ENCODE data around the gene OSBPL3. TPM values are rescaled to one million over a fixed set of nuclear protein-coding genes. Genes with fewer than 3 reads are reported as not detected.

The OSBPL3 gene
- total RNA-seq, 1 experiment from 2014 or later = 45.1 TPM

DNA sequence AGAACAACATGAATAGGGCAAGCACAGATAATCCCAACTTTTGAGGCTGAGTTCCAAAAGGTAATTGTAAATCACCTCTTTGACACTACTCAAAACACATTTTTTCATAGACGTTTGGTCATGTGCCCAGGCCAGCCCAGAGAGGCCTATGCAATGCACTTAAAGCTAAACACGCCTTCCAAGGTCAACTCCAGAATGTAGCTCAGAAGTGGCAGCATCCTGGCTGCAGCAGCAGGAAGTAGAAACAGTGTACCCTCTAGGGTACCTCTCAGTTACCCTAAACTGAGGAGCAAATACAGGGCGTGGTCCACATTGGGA lies 58.7 kb downstream of the OSBPL3 start:
- H3K36me3 ChIP-seq (ENCODE audit: control insufficient read depth, insufficient read depth, low read length) = no peaks in the 10 kb centered on the region
- H3K4me3 Mint-ChIP-seq (ENCODE audit: unreplicated experiment) = no peak overlapping the region
- H3K27me3 ChIP-seq (replicated peaks; ENCODE audit: control insufficient read depth, insufficient read depth, low read length) = no peaks in the 10 kb centered on the region
- no peaks in the 10 kb centered on the region for H3K36me3 Mint-ChIP-seq (ENCODE audit: insufficient read depth, unreplicated experiment)
- intact Hi-C loops (cut with micrococcal nuclease; ENCODE audit: unreplicated experiment) = no loop called here
- H3K27ac Mint-ChIP-seq (ENCODE audit: unreplicated experiment) = no peak overlapping the region
- no TSS peak for BruUV-seq (replicated peaks)
- H3K4me1 ChIP-seq = peaks cover 5% of the 10 kb centered on the region; the same call in 1 of the 2 replicates
- no peak overlapping the region for H3K4me3 ChIP-seq (ENCODE audit: low read depth, low read length)
- H3K9me3 Mint-ChIP-seq (ENCODE audit: unreplicated experiment) = no peaks in the 10 kb centered on the region
- H3K27me3 Mint-ChIP-seq (ENCODE audit: insufficient read depth, unreplicated experiment) = no peaks in the 10 kb centered on the region
- TF ChIP-seq, protein P1, sequence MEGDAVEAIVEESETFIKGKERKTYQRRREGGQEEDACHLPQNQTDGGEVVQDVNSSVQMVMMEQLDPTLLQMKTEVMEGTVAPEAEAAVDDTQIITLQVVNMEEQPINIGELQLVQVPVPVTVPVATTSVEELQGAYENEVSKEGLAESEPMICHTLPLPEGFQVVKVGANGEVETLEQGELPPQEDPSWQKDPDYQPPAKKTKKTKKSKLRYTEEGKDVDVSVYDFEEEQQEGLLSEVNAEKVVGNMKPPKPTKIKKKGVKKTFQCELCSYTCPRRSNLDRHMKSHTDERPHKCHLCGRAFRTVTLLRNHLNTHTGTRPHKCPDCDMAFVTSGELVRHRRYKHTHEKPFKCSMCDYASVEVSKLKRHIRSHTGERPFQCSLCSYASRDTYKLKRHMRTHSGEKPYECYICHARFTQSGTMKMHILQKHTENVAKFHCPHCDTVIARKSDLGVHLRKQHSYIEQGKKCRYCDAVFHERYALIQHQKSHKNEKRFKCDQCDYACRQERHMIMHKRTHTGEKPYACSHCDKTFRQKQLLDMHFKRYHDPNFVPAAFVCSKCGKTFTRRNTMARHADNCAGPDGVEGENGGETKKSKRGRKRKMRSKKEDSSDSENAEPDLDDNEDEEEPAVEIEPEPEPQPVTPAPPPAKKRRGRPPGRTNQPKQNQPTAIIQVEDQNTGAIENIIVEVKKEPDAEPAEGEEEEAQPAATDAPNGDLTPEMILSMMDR (IDR thresholded peaks at IDR 0.05; ENCODE audit: insufficient read depth in 1 of 2, low read depth in 1 of 2, low read length in 1 of 2, severe bottlenecking in 1 of 2, unreplicated experiment in 1 of 2) = no peak
- CTCF ChIA-PET = interaction anchor here (1.4 kb wide), 1 partner anchor 109 kb away, joined by 4 read pairs; no protein-coding TSS in a partner anchor
- POLR2A ChIA-PET = no interaction called here
- H3K9me3 ChIP-seq = no peaks in the 10 kb centered on the region
- peaks cover 12% of the 10 kb centered on the region for H3K4me1 Mint-ChIP-seq (ENCODE audit: low read depth, unreplicated experiment)
- DNase-seq = no peak

GRCh38 chr7:24920451-24921361 lies 59.3 kb downstream of the OSBPL3 start:
- Mint-ChIP-seq H3K36me3 (ENCODE audit: insufficient read depth, unreplicated experiment) (no peaks in the 10 kb centered on the region), H3K4me1 (ENCODE audit: low read depth, unreplicated experiment) (peaks cover 14% of the 10 kb centered on the region), H3K9me3 (ENCODE audit: unreplicated experiment) (no peaks in the 10 kb centered on the region), H3K27ac (ENCODE audit: unreplicated experiment) (no peak overlapping the region), H3K27me3 (ENCODE audit: insufficient read depth, unreplicated experiment) (no peaks in the 10 kb centered on the region), H3K4me3 (ENCODE audit: unreplicated experiment) (no peak overlapping the region)
- ChIA-PET CTCF (interaction anchor here (1.4 kb wide), 1 partner anchor 109 kb away, joined by 4 read pairs; no protein-coding TSS in a partner anchor), POLR2A (no interaction called here)
- TF ChIP-seq, protein P1 (IDR thresholded peaks at IDR 0.05; ENCODE audit: insufficient read depth in 1 of 2, low read depth in 1 of 2, low read length in 1 of 2, severe bottlenecking in 1 of 2, unreplicated experiment in 1 of 2) = no peak
- no peaks in the 10 kb centered on the region for H3K36me3 ChIP-seq (ENCODE audit: control insufficient read depth, insufficient read depth, low read length)
- no TSS peak for BruUV-seq (replicated peaks)
- peaks cover 5% of the 10 kb centered on the region; the same call in 1 of the 2 replicates for H3K4me1 ChIP-seq
- intact Hi-C loops (cut with micrococcal nuclease; ENCODE audit: unreplicated experiment) = no loop called here
- H3K4me3 ChIP-seq (ENCODE audit: low read depth, low read length) = no peak overlapping the region
- no peaks in the 10 kb centered on the region for H3K9me3 ChIP-seq
- DNase-seq = no peak
- H3K27me3 ChIP-seq (replicated peaks; ENCODE audit: control insufficient read depth, insufficient read depth, low read length) = no peaks in the 10 kb centered on the region

DNA sequence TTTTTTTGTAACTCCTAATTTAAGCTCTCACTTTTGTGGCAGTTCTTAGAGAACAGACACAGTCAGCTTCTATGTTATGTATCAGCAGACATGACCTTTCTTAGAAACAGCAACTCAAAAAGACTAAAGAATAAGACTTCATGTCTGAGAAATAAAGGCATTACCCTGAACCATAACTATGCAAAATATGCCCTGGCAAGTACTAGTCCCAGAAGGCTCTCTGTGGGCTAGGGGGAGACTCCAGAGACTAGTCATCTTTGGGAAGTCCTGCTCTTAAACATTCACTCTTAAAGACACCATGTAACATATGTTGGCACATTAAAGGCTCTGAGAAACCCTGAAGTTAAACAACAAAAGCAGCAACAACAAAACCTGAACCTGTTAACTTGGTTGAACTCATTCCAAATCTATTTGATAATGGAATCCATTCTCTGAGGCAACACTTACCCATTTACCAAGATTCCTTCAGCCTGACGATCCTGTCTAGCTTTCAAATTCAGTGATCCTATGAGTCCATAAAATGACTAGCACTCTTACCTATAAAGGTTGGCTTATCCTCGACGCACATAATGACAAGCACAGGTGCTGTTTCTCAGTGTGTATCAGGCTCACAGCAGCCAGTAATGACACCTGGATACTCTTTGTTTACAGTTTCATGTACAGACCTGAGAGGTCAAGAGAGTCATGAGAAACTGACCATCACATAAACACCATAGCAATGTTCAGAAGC lies 62.3 kb downstream of the OSBPL3 start:
- H3K4me3 ChIP-seq (ENCODE audit: low read depth, low read length) = no peak overlapping the region
- no TSS peak for BruUV-seq (replicated peaks)
- H3K9me3 Mint-ChIP-seq (ENCODE audit: unreplicated experiment) = no peaks in the 10 kb centered on the region
- ChIA-PET POLR2A (no interaction called here), CTCF (no interaction called here)
- no peak overlapping the region for H3K27ac Mint-ChIP-seq (ENCODE audit: unreplicated experiment)
- H3K9me3 ChIP-seq = no peaks in the 10 kb centered on the region
- H3K4me1 Mint-ChIP-seq (ENCODE audit: low read depth, unreplicated experiment) = peaks cover 12% of the 10 kb centered on the region
- H3K27me3 ChIP-seq (replicated peaks; ENCODE audit: control insufficient read depth, insufficient read depth, low read length) = no peaks in the 10 kb centered on the region
- H3K36me3 ChIP-seq (ENCODE audit: control insufficient read depth, insufficient read depth, low read length) = no peaks in the 10 kb centered on the region; the same call in 1 of the 2 replicates
- TF ChIP-seq, protein P1 (IDR thresholded peaks at IDR 0.05; ENCODE audit: insufficient read depth in 1 of 2, low read depth in 1 of 2, low read length in 1 of 2, severe bottlenecking in 1 of 2, unreplicated experiment in 1 of 2) = no peak
- no peak overlapping the region for H3K4me3 Mint-ChIP-seq (ENCODE audit: unreplicated experiment)
- no peaks in the 10 kb centered on the region for H3K27me3 Mint-ChIP-seq (ENCODE audit: insufficient read depth, unreplicated experiment)
- intact Hi-C loops (cut with micrococcal nuclease; ENCODE audit: unreplicated experiment) = no loop called here
- H3K4me1 ChIP-seq = peaks cover 5% of the 10 kb centered on the region; the same call in 1 of the 2 replicates
- no peak for DNase-seq
- H3K36me3 Mint-ChIP-seq (ENCODE audit: insufficient read depth, unreplicated experiment) = no peaks in the 10 kb centered on the region
